Hepatocyte (in vitro differentiated cells): ENCODE results near the gene DNAL4. TPM values are rescaled to one million over a fixed set of nuclear protein-coding genes. Genes with fewer than 3 reads are reported as not detected.
"Not testable (repeated sequence)": the region's sequence is repeated elsewhere in the genome, so short reads cannot be mapped to it uniquely, and the experiment has no call there.

Experiments used
- DNase-seq: peaks from one replicate; pipeline ENCODE4 v3.0.0-alpha.2; 2016; ENCODE audit warnings: low spot score
- H2AFZ ChIP-seq: fragments of 200-600 bp; sonication (generic); 2 replicates; pipeline ENCODE4 v1.6.0; 2016; ENCODE audit warnings: antibody characterized with exemption, mild to moderate bottlenecking
- H3K27ac ChIP-seq: fragments of 200-600 bp; sonication (generic); 2 replicates; pipeline ENCODE4 v1.5.1; 2016; ENCODE audit warnings: mild to moderate bottlenecking
- H3K27me3 ChIP-seq: fragments of 200-600 bp; sonication (generic); 2 replicates; pipeline ENCODE4 v1.6.1; 2016
- H3K36me3 ChIP-seq: fragments of 200-600 bp; sonication (generic); replicated peaks from 2 replicates; pipeline ENCODE4 v1.5.1; 2016; ENCODE audit warnings: low read depth; ENCODE audit not compliant: insufficient read depth
- H3K4me1 ChIP-seq: fragments of 200-600 bp; sonication (generic); 2 replicates; pipeline ENCODE4 v1.5.1; 2016; ENCODE audit warnings: mild to moderate bottlenecking, moderate library complexity; ENCODE audit not compliant: insufficient read depth
- H3K4me2 ChIP-seq: fragments of 200-600 bp; sonication (generic); 2 replicates; pipeline ENCODE4 v1.6.0; 2016
- H3K4me3 ChIP-seq: fragments of 200-600 bp; sonication (generic); 2 replicates; pipeline ENCODE4 v1.5.1; 2016; ENCODE audit warnings: mild to moderate bottlenecking
- H3K79me2 ChIP-seq: fragments of 200-600 bp; sonication (generic); 2 replicates; pipeline ENCODE4 v1.6.0; 2017; ENCODE audit warnings: mild to moderate bottlenecking
- H3K9me2 ChIP-seq: fragments of 200-600 bp; sonication (generic); replicated peaks from 2 replicates; pipeline ENCODE4 v1.6.0; 2017; ENCODE audit warnings: mild to moderate bottlenecking; ENCODE audit not compliant: insufficient read depth
- H3K9me3 ChIP-seq: fragments of 200-600 bp; sonication (generic); 2 replicates; pipeline ENCODE4 v1.5.1; 2016; ENCODE audit warnings: low read depth, mild to moderate bottlenecking
- H4K20me1 ChIP-seq: fragments of 200-600 bp; sonication (generic); 2 replicates; pipeline ENCODE4 v1.6.0; 2016; ENCODE audit warnings: mild to moderate bottlenecking; ENCODE audit not compliant: insufficient read depth, poor library complexity, severe bottlenecking
- EZH2 ChIP-seq: fragments of 200-600 bp; sonication (generic); IDR thresholded peaks from 2 replicates; pipeline ENCODE4 v1.6.1; 2016; ENCODE audit warnings: antibody characterized with exemption, mild to moderate bottlenecking, borderline replicate concordance
- EZH2phosphoT487 ChIP-seq: fragments of 200-600 bp; sonication (generic); IDR thresholded peaks from one replicate; pipeline ENCODE4 v1.6.1; 2018; ENCODE audit warnings: antibody characterized with exemption, mild to moderate bottlenecking, low read depth, moderate library complexity; ENCODE audit not compliant: unreplicated experiment, severe bottlenecking
- WGBS: methylation state at CpG from one replicate; pipeline ENCODE4 v1.1.6; 2016; ENCODE audit warnings: low lambda C conversion rate; ENCODE audit errors: missing lambda C conversion rate; 5-methylcytosine and 5-hydroxymethylcytosine counted together
- polyA plus RNA-seq: library from polyadenylated mRNA; unstranded; fragments of >200 nt; fragmentation: Nextera tagmentation; extraction: Ambion mirVana; gene quantifications from 2 replicates; pipeline ENCODE4 v1.2.1, GENCODE V29; 2016
- total RNA-seq: library from RNA; depleted of rRNA; stranded (reverse); fragments of >200 nt; gene quantifications from 2 replicates; pipeline ENCODE4 v1.2.3, GENCODE V29; 2014
- TF ChIP-seq, protein P1 (sequence below): fragments of 200-600 bp; sonication (generic); IDR thresholded peaks from 2 replicates; pipeline ENCODE4 v1.5.1; 2016; ENCODE audit warnings: antibody characterized with exemption, mild to moderate bottlenecking; ENCODE audit not compliant: poor library complexity

Gene DNAL4
- total and polyA plus RNA-seq, 2 experiments from 2014 or later, result 11.9 to 21.5 TPM

DNA sequence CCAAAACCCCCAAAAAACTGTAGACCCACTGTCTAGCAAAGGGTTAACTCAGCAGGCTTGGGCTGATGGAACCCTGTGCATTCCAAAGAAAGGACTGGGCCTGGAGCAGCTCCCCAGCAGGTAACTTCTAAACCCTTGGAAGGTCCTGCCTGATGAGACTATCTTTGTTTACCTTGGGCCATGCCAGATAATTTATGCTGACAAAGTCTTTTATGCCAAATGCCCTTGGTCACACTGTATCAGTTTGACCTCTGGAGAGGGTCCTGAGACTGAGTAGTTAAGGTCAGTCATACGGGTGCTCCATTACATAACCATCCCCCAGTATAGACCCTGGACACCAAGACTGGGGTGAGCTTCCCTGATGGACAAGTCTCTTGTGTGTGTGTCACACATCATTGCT is 21.9 kb upstream of the DNAL4 start:
- no peak overlapping the region for H3K27ac ChIP-seq
- no peak overlapping the region for H3K4me3 ChIP-seq
- no peak overlapping the region for H2AFZ ChIP-seq
- no peak overlapping the region for H3K4me2 ChIP-seq
- H3K9me3 ChIP-seq, result no peaks in the 10 kb centered on the region
- no peaks in the 10 kb centered on the region for H3K36me3 ChIP-seq
- no peaks in the 10 kb centered on the region for H4K20me1 ChIP-seq
- no peaks in the 10 kb centered on the region for H3K9me2 ChIP-seq
- no peaks in the 10 kb centered on the region for H3K79me2 ChIP-seq
- DNase-seq, result no peak
- no peaks in the 10 kb centered on the region for H3K4me1 ChIP-seq
- WGBS, result 40% methylated on average over 1 of the region's 1 CpG
- TF ChIP-seq, protein P1, sequence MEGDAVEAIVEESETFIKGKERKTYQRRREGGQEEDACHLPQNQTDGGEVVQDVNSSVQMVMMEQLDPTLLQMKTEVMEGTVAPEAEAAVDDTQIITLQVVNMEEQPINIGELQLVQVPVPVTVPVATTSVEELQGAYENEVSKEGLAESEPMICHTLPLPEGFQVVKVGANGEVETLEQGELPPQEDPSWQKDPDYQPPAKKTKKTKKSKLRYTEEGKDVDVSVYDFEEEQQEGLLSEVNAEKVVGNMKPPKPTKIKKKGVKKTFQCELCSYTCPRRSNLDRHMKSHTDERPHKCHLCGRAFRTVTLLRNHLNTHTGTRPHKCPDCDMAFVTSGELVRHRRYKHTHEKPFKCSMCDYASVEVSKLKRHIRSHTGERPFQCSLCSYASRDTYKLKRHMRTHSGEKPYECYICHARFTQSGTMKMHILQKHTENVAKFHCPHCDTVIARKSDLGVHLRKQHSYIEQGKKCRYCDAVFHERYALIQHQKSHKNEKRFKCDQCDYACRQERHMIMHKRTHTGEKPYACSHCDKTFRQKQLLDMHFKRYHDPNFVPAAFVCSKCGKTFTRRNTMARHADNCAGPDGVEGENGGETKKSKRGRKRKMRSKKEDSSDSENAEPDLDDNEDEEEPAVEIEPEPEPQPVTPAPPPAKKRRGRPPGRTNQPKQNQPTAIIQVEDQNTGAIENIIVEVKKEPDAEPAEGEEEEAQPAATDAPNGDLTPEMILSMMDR, result no peak
- TF ChIP-seq EZH2, result no peak
- no peak for TF ChIP-seq EZH2phosphoT487
- H3K27me3 ChIP-seq, result no peaks in the 10 kb centered on the region

DNA sequence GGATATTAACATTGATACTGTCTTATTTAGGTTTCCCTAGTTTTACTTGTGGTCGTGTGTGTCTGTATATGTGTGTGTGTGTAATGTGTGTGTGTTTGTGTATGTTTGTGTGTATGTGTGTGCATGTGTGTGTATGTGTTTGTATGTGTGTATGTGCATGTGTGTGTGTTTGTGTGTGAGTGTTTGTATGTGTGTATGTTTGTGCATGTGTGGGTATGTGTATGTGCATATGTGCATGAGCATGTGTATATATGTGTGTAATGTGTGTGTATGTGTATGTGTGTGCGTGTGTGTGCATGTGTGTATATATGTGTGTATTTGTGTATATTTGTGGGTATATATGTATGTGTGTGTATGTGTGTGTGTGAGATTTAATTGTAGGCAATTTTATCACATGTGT is 17.3 kb upstream of the DNAL4 start:
- Histone ChIP-seq H3K9me3 (no peaks in the 10 kb centered on the region), H3K36me3 (no peaks in the 10 kb centered on the region), H3K79me2 (no peaks in the 10 kb centered on the region), H3K9me2 (no peaks in the 10 kb centered on the region), H3K27ac (no peak overlapping the region), H3K4me3 (no peak overlapping the region), H4K20me1 (no peaks in the 10 kb centered on the region), H3K27me3 (no peaks in the 10 kb centered on the region), H3K4me2 (no peak overlapping the region), H2AFZ (no peak overlapping the region), H3K4me1 (no peaks in the 10 kb centered on the region)
- 92% methylated on average over 2 of the region's 2 CpGs for WGBS
- DNase-seq, result no peak
- no peak for TF ChIP-seq EZH2
- TF ChIP-seq EZH2phosphoT487, result no peak
- TF ChIP-seq, protein P1, result no peak

- H3K4me2 ChIP-seq, H2AFZ ChIP-seq, H3K36me3 ChIP-seq, H3K79me2 ChIP-seq, DNase-seq, H4K20me1 ChIP-seq, H3K4me1 ChIP-seq, H3K27ac ChIP-seq, H3K4me3 ChIP-seq, H3K9me2 ChIP-seq, H3K9me3 ChIP-seq: not testable (repeated sequence)
- H3K27me3 ChIP-seq, result peaks cover 28% of the 10 kb centered on the region
- 76% methylated on average over 8 of the region's 8 CpGs for WGBS
These were observed 11.2 kb upstream of the DNAL4 start for GRCh38 chr22:38805041-38805593.

- Histone ChIP-seq H3K9me3 (no peaks in the 10 kb centered on the region), H3K4me2 (no peak overlapping the region), H3K9me2 (no peaks in the 10 kb centered on the region), H3K79me2 (no peaks in the 10 kb centered on the region), H3K4me3 (no peak overlapping the region), H3K27me3 (peaks cover 41% of the 10 kb centered on the region), H2AFZ (no peak overlapping the region), H3K36me3 (no peaks in the 10 kb centered on the region), H4K20me1 (no peaks in the 10 kb centered on the region), H3K27ac (no peak overlapping the region), H3K4me1 (no peaks in the 10 kb centered on the region)
- TF ChIP-seq EZH2phosphoT487 (no peak), EZH2 (no peak)
- TF ChIP-seq, protein P1, result no peak
- WGBS, result 0% methylated on average over 2 of the region's 10 CpGs
- DNase-seq, result peak; percentile 56
These were observed 8.8 kb upstream of the DNAL4 start for GRCh38 chr22:38802671-38803121.
